HG03097 (cell line): Measurements from ENCODE around the gene ADAMTS17.
"Not testable (repeated sequence)": the region's sequence is repeated elsewhere in the genome, so short reads cannot be mapped to it uniquely, and the experiment has no call there.

Experiments used
- ATAC-seq: cut with Tn5 transposase; IDR thresholded peaks from one replicate; pipeline ENCODE4 v1.9.1; 2021; ENCODE audit not compliant: unreplicated experiment, low FRiP score

ADAMTS17 gene

DNA sequence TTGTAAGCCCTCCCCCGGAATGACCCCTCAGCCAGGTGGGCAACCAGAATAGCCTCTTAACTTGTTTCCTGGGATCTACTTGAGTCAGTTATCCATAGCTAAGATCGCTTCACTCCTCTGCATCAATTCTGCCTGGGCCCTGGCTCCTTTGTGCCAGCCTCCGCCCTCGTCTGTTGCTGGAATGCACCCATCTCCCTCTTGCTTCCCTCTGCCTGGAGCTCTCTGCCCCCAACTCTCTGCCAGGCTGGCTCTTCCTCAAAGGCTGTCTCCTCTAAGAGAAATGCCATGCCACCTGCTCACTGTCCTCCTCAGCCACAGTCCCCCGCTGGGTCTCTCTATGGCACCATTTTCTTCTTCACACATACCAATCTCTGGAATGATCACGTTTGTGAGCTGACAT, 240.8 kb downstream of the ADAMTS17 start:
- ATAC-seq: no peak

DNA sequence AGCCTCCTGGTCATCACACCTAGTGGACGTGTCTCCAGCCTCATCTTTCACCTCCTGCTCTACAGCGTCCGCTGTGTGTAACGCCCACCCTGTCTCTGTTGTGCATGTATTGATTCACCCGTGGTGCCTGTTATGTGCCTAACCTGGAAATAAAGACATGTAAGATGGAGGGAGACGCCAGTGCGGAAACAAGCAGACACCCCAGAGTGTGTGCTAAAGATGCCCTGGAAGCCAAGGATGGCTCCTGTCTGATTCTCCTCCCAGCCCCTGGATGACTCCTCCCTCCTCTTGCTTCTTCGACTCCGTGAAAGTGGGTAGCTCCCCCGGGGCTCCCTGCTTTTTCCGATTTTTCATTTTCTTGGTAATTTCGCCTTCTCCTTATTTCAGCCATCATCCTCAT, 241.8 kb downstream of the ADAMTS17 start:
- ATAC-seq: no peak

- ATAC-seq: no peak
These were observed 243.1 kb downstream of the ADAMTS17 start for GRCh38 chr15:100098705-100099104.

DNA sequence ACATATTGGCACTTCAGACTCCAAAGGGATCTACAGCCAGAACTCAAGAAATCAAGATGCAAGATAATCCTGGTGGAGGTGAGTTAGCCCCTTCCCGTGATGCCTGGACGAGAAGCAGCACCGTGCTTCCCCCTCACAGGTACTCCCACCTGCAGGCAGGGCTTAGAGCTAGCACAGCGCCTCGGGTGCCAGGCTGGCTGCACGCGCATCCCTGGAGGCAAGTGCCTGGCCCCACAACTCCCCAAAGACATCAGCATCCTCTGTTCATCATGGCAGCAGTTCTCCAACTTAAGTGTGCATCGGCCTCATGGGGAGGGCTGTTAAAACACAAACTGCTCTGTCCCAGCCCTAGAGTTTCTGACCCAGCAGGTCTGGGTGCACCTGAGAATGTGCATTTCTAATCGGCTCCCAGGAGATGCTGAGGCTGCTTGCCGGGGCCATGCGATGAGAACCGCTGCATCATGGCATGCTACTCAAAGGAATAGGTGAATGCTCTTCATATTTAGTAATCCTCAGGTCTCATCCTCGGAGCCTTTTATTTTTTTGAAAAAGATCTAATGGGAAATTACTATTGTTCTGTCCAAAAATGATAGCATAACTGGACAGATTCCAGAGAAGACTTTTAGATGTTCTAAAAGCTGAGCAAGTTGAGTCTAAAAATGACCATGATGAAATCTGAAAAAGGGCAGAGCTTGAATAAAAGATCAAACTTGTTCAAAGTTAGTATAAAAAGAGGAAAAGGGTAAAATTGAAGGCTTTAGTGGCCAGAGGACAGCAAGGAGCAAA, 244.2 kb downstream of the ADAMTS17 start:
- no peak for ATAC-seq

- ATAC-seq: no peak
These were observed 245.1 kb downstream of the ADAMTS17 start for GRCh38 chr15:100096700-100097099.

DNA sequence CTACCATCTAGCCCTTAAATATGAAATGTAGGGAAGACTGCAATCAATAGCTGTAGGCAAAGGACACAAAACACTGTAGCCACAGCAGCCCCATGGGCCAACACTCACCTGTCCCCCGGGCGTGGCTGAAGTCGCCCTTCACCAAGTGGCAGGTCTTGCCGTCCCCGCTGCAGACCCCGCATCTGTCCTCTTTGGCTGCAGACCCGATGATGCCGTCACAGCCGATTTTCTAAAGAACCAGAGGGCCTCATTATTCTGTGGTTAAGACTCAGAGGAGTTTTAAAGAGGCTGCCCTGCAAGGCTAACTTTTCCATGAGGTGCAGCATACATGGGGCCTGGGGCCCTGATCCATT, 245.6 kb downstream of the ADAMTS17 start:
- ATAC-seq: no peak

DNA sequence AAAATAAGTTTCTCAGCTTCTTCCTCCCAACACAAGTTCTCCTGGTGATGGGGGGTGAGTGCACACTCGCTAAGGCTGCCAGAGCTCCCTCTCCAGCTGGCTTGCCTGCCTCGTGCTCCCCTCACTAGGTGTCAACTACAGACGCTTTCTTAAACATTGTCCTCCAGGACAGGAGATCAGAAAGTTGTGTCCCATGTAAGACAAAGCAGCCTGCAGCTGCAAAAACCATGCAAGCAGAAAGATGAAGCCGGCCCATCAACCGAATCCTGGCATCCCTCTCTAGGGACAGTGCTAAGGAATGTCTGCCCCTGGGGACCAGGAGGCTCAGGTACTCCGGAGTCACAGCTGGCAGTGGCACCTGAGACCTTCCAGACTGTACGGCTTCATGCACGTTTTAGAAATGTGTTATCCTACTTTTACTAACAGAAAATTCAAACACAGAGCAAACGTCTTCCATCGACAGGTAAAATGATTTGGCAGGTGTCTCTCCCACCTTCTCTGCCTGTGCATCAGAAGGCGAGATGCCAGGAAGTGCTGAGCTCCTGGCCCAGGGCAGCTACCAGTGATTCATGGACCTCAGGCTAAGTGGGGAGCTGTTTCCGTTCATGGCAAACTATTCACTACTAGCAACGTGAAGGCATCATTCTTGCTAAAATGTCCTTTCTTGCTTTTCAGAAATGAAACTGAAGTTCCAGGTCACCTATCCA, 246.1 kb downstream of the ADAMTS17 start:
- no peak for ATAC-seq

- ATAC-seq: no peak
These were observed 247.7 kb downstream of the ADAMTS17 start for GRCh38 chr15:100094127-100094510.

DNA sequence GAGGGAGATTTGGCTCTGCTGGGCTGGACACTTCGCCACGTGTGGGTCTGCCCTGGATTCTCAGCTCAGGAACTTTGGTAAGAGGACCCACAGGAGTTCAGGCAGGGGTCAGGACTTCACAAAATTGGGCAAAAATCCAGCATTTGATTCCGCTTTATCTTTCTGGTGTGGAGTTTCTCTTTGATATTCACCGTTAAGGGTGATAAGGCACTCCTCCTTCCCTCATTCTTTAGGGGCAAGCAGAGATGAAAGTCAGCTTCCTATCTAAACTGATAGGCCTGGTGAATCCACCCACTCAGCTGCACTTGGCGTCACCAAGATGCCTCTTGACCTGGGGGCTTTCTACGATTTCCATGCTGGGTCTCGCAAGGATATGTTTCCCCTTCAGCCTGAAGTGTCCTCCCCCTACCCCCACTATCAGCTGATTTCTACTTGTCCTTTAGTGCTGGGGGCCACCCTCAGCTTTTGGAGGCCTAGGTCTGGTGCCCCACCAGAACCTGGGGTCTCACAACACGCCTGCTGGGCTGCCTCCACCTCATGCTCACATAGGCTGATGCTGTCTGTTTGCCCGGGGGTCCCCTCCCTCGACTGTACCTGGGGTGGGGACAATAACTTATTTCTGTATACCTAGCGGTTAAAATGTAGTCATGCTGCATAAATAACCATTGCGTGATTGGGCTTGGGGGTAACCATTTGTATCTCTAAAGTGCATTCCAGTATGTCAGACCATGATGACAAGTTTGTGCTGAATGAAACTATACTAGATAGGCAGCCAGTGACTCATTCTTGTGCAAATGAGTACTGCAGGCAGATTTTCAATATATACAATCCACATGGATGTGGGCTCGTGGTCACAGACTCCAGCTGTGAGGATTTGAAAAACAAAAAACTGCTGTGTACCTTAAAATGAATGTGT, 248.3 kb downstream of the ADAMTS17 start:
- ATAC-seq: no peak

DNA sequence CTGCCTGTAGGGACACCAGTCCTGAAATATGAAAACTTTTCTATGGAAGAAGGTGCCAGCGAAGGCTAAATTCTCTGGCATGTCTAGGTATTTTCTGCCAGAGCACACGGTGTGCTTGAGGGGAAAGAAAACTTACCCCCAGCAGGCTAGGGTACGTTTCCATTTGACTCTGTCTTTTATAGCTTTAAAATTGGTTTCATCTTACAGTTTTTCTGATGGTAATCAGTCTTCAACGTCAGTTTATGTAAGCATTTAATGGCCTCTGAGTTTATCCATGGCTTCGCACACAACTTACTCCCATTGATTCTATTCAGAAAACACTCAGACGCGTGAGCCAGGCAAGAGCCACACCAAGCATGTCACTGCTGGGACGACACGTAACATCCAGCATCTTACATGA, 249.7 kb downstream of the ADAMTS17 start:
- no peak for ATAC-seq

GRCh38 chr15:100090411-100090810, 251.4 kb downstream of the ADAMTS17 start:
- no peak for ATAC-seq

- not testable (repeated sequence) for ATAC-seq
These were observed 257.5 kb downstream of the ADAMTS17 start for GRCh38 chr15:100084042-100084821.

GRCh38 chr15:100083572-100083971, 258.2 kb downstream of the ADAMTS17 start:
- ATAC-seq: no peak

- no peak for ATAC-seq
These were observed 258.9 kb downstream of the ADAMTS17 start for GRCh38 chr15:100082761-100083402.

DNA sequence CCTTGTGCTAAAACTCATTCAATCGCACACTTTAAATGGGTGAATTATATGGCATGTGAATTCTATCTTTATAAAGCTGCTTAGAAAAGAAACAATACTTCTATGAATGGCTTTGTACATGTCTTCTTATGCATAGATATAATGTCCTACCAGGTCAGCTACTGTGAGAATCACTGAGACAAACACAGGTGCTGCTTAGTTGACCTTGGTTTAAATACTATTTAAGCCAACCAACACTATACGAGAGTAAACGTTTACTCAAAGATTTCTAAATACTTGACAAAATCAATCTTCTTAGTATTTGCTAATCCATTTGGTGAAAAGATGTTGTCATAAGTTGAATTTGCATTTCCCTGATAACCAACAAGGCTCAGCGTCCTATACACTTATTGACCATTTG, 260.3 kb downstream of the ADAMTS17 start:
- no peak for ATAC-seq

- ATAC-seq: no peak
These were observed 263.1 kb downstream of the ADAMTS17 start for GRCh38 chr15:100078511-100079220.

DNA sequence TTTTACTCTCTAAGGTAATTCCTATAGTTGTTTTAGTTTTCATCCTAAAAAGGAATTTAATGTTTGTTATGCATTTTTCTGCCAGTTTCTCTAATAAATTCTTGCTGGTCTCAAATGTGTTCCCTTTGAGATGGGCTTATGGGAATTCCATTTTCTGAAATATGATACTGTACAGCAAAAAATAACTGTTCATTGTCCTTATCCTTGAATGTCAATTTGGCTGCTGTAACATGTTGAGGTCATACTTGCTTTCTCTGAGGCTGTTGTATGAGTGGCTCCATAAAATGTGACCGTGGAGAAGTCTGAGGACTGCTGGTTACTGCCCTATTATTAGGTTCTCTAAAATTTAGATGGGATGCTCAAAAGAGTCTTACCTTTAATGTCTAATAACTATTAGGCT, 266.5 kb downstream of the ADAMTS17 start:
- no peak for ATAC-seq

DNA sequence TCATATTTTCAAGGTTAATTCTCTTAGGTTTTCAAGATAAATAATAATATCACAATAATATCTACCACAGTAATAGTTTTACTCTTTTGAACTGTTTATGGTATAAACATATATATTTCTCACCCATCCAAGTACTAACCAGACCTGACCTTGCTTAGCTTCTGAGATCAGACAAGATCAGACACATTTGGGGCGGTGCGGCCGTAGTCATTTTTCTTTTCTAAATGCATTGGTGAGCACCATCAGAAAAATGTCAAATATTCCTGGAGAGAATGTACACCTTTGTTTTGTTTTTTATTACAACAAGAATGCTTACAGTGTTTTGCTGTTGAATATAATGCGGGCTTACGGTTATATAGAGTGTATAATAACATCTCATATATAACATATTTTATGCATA, 267.8 kb downstream of the ADAMTS17 start:
- no peak for ATAC-seq

- not testable (repeated sequence) for ATAC-seq
These were observed 275.1 kb downstream of the ADAMTS17 start for GRCh38 chr15:100066521-100067280.
